H9 (cell line): ENCODE results near the gene HLA-DRA. TPM values are rescaled to one million over a fixed set of nuclear protein-coding genes. Genes with fewer than 3 reads are reported as not detected.

Experiments used
- DNase-seq: peaks from one replicate; pipeline ENCODE4 v3.0.0-alpha.2; 2017
- H2AFZ ChIP-seq: one replicate; pipeline ENCODE4 v1.6.1; 2013; ENCODE audit warnings: mild to moderate bottlenecking, low read length, control low read depth, moderate library complexity
- H2AK5ac ChIP-seq: 2 replicates; pipeline ENCODE4 v1.6.1; 2013; ENCODE audit warnings: low read length, control low read depth, mixed read lengths; ENCODE audit not compliant: insufficient read length
- H2BK120ac ChIP-seq: one replicate; pipeline ENCODE4 v1.6.1; 2013; ENCODE audit warnings: low read depth, mild to moderate bottlenecking, low read length, control low read depth, inconsistent platforms; ENCODE audit not compliant: poor library complexity, severe bottlenecking
- H2BK12ac ChIP-seq: 2 replicates; pipeline ENCODE4 v1.6.1; 2013; ENCODE audit warnings: low read length, control low read depth, mixed read lengths, low read depth; ENCODE audit not compliant: insufficient read length
- H2BK15ac ChIP-seq: 2 replicates; pipeline ENCODE4 v1.6.1; 2013; ENCODE audit warnings: low read depth, low read length, control low read depth
- H2BK20ac ChIP-seq: one replicate; pipeline ENCODE4 v1.6.1; 2013; ENCODE audit warnings: low read depth, mild to moderate bottlenecking, low read length, control low read depth, inconsistent platforms; ENCODE audit not compliant: poor library complexity, severe bottlenecking
- H2BK5ac ChIP-seq: 2 replicates; pipeline ENCODE4 v1.6.1; 2013; ENCODE audit warnings: low read length, control low read depth, mixed read lengths; ENCODE audit not compliant: insufficient read length
- H3K14ac ChIP-seq: 2 replicates; pipeline ENCODE4 v1.6.1; 2013; ENCODE audit warnings: low read length, control low read depth; ENCODE audit not compliant: insufficient read depth
- H3K18ac ChIP-seq: 2 replicates; pipeline ENCODE4 v1.6.1; 2013; ENCODE audit warnings: low read depth, mild to moderate bottlenecking, mixed read lengths, low read length, control low read depth; ENCODE audit not compliant: insufficient read length
- H3K23ac ChIP-seq: 2 replicates; pipeline ENCODE4 v1.6.1; 2013; ENCODE audit warnings: low read length, control low read depth, mixed read lengths, low read depth; ENCODE audit not compliant: insufficient read length
- H3K23me2 ChIP-seq: 2 replicates; pipeline ENCODE4 v1.6.1; 2013; ENCODE audit warnings: low read depth, mild to moderate bottlenecking, mixed read lengths, low read length, control low read depth; ENCODE audit not compliant: insufficient read length, poor library complexity, severe bottlenecking
- H3K27ac ChIP-seq: 2 replicates; pipeline ENCODE4 v1.5.1; 2013; ENCODE audit warnings: low read length, control low read depth, mixed read lengths, low read depth; ENCODE audit not compliant: insufficient read length
- H3K27me3 ChIP-seq: 2 replicates; pipeline ENCODE4 v1.6.1; 2013; ENCODE audit warnings: low read length, control low read depth, inconsistent platforms; ENCODE audit not compliant: insufficient read depth
- H3K4ac ChIP-seq: 2 replicates; pipeline ENCODE4 v1.6.1; 2013; ENCODE audit warnings: low read depth, mild to moderate bottlenecking, control low read depth, inconsistent platforms, low read length, moderate library complexity
- H3K4me1 ChIP-seq: 2 replicates; pipeline ENCODE4 v1.6.1; 2013; ENCODE audit warnings: low read length, control low read depth, inconsistent platforms; ENCODE audit not compliant: insufficient read depth
- H3K4me2 ChIP-seq: 2 replicates; pipeline ENCODE4 v1.6.1; 2013; ENCODE audit warnings: low read length, control low read depth, mixed read lengths; ENCODE audit not compliant: insufficient read length, insufficient read depth
- H3K56ac ChIP-seq: 2 replicates; pipeline ENCODE4 v1.6.1; 2013; ENCODE audit warnings: low read depth, mild to moderate bottlenecking, mixed read lengths, low read length, control low read depth; ENCODE audit not compliant: insufficient read length
- H3K79me1 ChIP-seq: 2 replicates; pipeline ENCODE4 v1.6.1; 2013; ENCODE audit warnings: low read depth, mild to moderate bottlenecking, moderate library complexity, low read length, control low read depth, inconsistent platforms; ENCODE audit not compliant: insufficient read depth, poor library complexity, severe bottlenecking
- H3K79me2 ChIP-seq: 2 replicates; pipeline ENCODE4 v1.6.1; 2013; ENCODE audit warnings: low read length, control low read depth, inconsistent platforms; ENCODE audit not compliant: insufficient read depth
- H3K9ac ChIP-seq: 2 replicates; pipeline ENCODE4 v1.6.1; 2013; ENCODE audit warnings: low read length, control low read depth, mixed read lengths; ENCODE audit not compliant: insufficient read length; ENCODE audit errors: extremely low read depth
- H3K9me3 ChIP-seq: one replicate; pipeline ENCODE4 v1.6.1; 2013; ENCODE audit warnings: low read depth, low read length, inconsistent platforms; ENCODE audit not compliant: control insufficient read depth
- H3T11ph ChIP-seq: one replicate; pipeline ENCODE4 v1.6.1; 2013; ENCODE audit warnings: mild to moderate bottlenecking, low read length, control low read depth, inconsistent platforms
- H4K20me1 ChIP-seq: one replicate; pipeline ENCODE4 v1.6.1; 2013; ENCODE audit not compliant: control insufficient read depth, insufficient read length, insufficient read depth
- H4K5ac ChIP-seq: 2 replicates; pipeline ENCODE4 v1.6.1; 2013; ENCODE audit warnings: low read depth, mild to moderate bottlenecking, mixed read lengths, low read length, control low read depth; ENCODE audit not compliant: insufficient read length
- H4K8ac ChIP-seq: replicated peaks from 2 replicates; pipeline ENCODE4 v1.6.1; 2013; ENCODE audit warnings: low read length, control low read depth, mixed read lengths, low read depth; ENCODE audit not compliant: insufficient read length
- H4K91ac ChIP-seq: 2 replicates; pipeline ENCODE4 v1.6.1; 2013; ENCODE audit warnings: low read depth, mild to moderate bottlenecking, moderate library complexity, mixed read lengths, low read length, control low read depth; ENCODE audit not compliant: insufficient read length
- H3K27ac Mint-ChIP-seq, 3 experiments: 2 replicates in 2 of 3; 3 replicates in 1 of 3; pipeline ENCODE4 v1.8.0; 2020 to 2021; ENCODE audit warnings: mixed read lengths in 3 of 3, mild to moderate bottlenecking in 1 of 3, moderate library complexity in 1 of 3
- H3K27me3 Mint-ChIP-seq: 2 replicates; pipeline ENCODE4 v1.8.0; 2021; ENCODE audit warnings: low read depth, mild to moderate bottlenecking, moderate library complexity, mixed read lengths
- H3K36me3 Mint-ChIP-seq, 3 experiments: 2 replicates in 2 of 3; 3 replicates in 1 of 3; pipeline ENCODE4 v1.8.0; 2020 to 2021; ENCODE audit warnings: low read depth in 3 of 3, mixed read lengths in 3 of 3; ENCODE audit not compliant: insufficient read depth in 1 of 3
- H3K4me1 Mint-ChIP-seq, 2 experiments: 2 replicates each; pipeline ENCODE4 v1.8.0; 2020; ENCODE audit warnings: mixed read lengths in 2 of 2
- H3K4me3 Mint-ChIP-seq, 2 experiments: 2 replicates in 1 of 2; 3 replicates in 1 of 2; pipeline ENCODE4 v1.8.0; 2020 to 2021; ENCODE audit warnings: mild to moderate bottlenecking in 2 of 2, mixed read lengths in 2 of 2, moderate library complexity in 1 of 2
- H3K9me3 Mint-ChIP-seq, 2 experiments: 2 replicates in 1 of 2; 3 replicates in 1 of 2; pipeline ENCODE4 v1.8.0; 2020; ENCODE audit warnings: mild to moderate bottlenecking in 2 of 2, mixed read lengths in 2 of 2, moderate library complexity in 1 of 2
- CTCF ChIP-seq: fragments of 200-600 bp; sonication (generic); conservative IDR thresholded peaks from 3 replicates; pipeline ENCODE4 v1.8.0; 2021; ENCODE audit warnings: antibody characterized with exemption, mild to moderate bottlenecking
- WGBS: extraction: QIAGEN DNeasy Blood & Tissue Kit; methylation state at CpG from one replicate; pipeline ENCODE4 v1.1.7; 2013; ENCODE audit warnings: missing lambda C conversion rate, low lambda C conversion rate, mixed read lengths; ENCODE audit not compliant: insufficient read length; ENCODE audit errors: extremely low coverage; 5-methylcytosine and 5-hydroxymethylcytosine counted together
- total RNA-seq: library from RNA; stranded (reverse); gene quantifications from 2 replicates; pipeline ENCODE4 v1.2.1, GENCODE V29; 2021

HLA-DRA gene
- total RNA-seq, 1 experiment from 2014 or later = 3.1 TPM

GRCh38 chr6:32431142-32431541 is 8.5 kb upstream of the HLA-DRA start:
- Mint-ChIP-seq H3K9me3 (no peaks in the 10 kb centered on the region), H3K4me3 (no peak overlapping the region), H3K27me3 (no peaks in the 10 kb centered on the region; the same call in 1 of the 2 replicates), H3K36me3 (no peaks in the 10 kb centered on the region), H3K27ac (no peak overlapping the region), H3K4me1 (no peaks in the 10 kb centered on the region)
- Histone ChIP-seq H3K9ac (no peak overlapping the region), H2BK15ac (no peak overlapping the region), H4K8ac (no peak overlapping the region), H3K56ac (no peak overlapping the region), H3K27me3 (no peaks in the 10 kb centered on the region), H3K23me2 (no peaks in the 10 kb centered on the region), H2AK5ac (no peak overlapping the region), H3T11ph (no peak overlapping the region), H3K9me3 (no peaks in the 10 kb centered on the region), H2BK12ac (no peak overlapping the region), H3K79me2 (no peaks in the 10 kb centered on the region), H3K4me2 (no peak overlapping the region), H4K91ac (no peak overlapping the region), H3K18ac (no peak overlapping the region), H3K4me1 (no peaks in the 10 kb centered on the region), H4K5ac (no peak overlapping the region), H3K4ac (no peak overlapping the region), H2BK120ac (no peak overlapping the region), H2AFZ (no peak overlapping the region), H2BK20ac (no peak overlapping the region), H3K14ac (no peak overlapping the region), H4K20me1 (no peaks in the 10 kb centered on the region), H3K23ac (no peak overlapping the region), H3K79me1 (no peaks in the 10 kb centered on the region), H3K27ac (no peak overlapping the region), H2BK5ac (no peak overlapping the region)
- TF ChIP-seq CTCF = no peak
- no peak for DNase-seq
- WGBS = no CpG with 5 or more reads among the region's 3 CpGs
